Stimulated activated CD8-positive, alpha-beta memory T cell treated with anti-CD3 and anti-CD28 coated beads, Interleukin-7, amount 100 ng/mL, for 1 hour (primary cell): ENCODE data around the gene SLC9A9.

Experiments
- DNase-seq, 2 donors: peaks; one replicate each; pipeline ENCODE4 v3.0.0-alpha.2; 2020; ENCODE audit warnings: low read depth in 2 of 2

The SLC9A9 gene

GRCh38 chr3:143507735-143508580 lies 340.3 kb downstream of the SLC9A9 start:
- no peak for DNase-seq

- no peak for DNase-seq
Measured at GRCh38 chr3:143506190-143506589, 342.1 kb downstream of the SLC9A9 start.

- no peak for DNase-seq
Measured at GRCh38 chr3:143503325-143503885, 344.9 kb downstream of the SLC9A9 start.

- DNase-seq, result no peak
Measured at GRCh38 chr3:143502081-143502480, 346.2 kb downstream of the SLC9A9 start.

DNA sequence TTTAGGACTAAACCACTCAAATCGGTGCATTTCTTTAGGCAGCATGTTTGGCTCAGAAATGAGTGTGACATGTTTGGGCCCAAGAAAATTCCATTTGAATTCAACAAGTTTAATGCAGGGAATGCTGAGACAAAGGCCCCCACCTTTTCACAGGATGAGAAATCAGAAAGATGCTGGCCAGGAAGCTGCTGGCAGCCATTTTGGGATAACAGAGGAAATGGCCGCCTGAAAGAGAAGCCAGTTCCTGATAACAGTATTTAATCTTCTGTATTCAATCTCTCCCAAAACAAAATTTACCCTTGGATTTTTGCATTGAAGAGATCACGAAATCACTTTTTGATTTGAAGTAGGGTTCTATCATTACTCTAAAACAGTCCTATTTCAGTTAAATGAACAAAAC lies 350.9 kb downstream of the SLC9A9 start:
- DNase-seq, result no peak

DNA sequence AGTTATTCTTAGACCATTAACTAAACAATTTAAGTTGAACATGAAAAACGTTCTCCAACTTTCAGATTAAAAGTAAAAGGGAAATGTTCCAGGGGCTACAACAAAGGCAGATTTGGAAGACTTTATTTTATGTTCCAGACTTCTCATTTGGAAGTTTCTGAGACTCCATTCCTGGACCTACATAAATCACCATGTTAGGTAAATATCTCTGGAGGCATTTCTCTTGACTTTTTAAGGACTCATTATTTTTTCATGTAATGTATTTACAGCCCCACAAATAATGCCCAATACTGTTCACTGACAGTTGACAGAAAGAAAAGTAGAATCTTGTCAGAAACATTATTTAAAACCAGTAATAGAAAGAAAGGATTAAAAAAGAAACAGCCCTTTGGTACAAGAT lies 352.1 kb downstream of the SLC9A9 start:
- DNase-seq, result no peak

- DNase-seq, result no peak
Measured at GRCh38 chr3:143495527-143495926, 352.7 kb downstream of the SLC9A9 start.

GRCh38 chr3:143486611-143487010 lies 361.7 kb downstream of the SLC9A9 start:
- no peak for DNase-seq

- DNase-seq, result no peak
Measured at GRCh38 chr3:143484846-143485512, 363.3 kb downstream of the SLC9A9 start.

DNA sequence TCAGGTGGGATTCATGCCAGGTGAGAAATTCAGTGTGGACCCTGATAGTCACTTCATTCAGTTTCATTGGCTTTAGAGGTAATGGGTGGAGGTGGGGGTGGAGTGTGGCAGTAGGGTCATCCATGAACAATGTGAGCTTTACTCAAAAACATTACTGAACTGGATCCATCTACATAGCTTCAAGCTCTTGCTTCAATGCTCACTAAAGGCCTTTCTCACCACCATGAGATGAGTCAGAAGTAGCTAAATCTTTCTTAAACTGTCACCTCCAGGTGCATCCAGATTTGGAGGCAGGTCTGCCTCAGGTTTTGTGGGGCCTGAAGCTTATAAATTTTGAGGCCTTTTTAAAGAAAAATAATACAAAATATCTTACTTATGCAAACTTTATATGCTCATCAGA lies 365.1 kb downstream of the SLC9A9 start:
- no peak for DNase-seq

DNA sequence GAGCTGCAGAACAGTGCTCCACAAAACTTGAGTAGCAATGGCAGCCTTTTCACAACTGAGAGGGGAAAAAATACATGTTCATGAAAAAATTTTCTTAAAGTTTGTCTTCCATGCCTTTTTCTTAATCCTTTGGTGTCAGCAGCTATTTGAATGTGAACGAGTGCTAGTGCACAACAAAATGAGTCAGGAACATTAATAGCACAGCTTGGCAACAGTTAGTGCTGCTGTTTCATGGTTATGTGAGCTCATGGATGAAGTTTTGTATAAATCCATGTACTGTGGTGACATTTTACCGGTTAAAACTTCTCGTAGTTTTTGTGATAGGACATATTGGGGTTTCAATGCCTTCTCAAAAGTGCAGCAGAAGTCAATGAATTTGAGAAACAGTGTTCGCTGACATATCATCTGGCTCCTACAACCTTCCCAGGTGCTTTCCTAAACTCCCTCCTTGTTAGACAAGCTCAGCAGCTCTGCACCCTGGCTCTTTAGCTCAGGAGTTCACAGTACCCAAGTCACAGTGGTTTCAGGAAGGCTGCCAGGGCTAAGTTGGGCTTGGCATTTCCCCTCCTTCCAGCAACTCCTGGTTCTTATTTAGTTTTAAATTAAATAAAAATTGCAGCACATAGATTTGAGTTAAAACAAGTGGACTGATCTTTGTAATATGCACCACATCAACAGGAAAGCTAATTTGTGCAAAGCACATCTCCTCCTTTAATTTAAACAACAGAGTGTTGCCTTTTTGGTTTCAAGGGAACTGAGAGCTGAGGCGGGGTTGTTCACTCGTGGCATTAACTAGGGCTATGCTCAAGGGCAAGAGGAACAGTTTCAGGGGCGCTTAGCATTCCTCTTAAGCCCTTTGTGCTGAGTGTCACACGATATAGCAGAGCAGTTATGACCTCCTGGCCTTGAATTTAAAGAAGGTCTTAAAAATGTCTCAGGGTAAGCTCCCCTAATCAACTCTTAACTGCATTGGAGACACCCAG lies 365.9 kb downstream of the SLC9A9 start:
- DNase-seq, result no peak

DNA sequence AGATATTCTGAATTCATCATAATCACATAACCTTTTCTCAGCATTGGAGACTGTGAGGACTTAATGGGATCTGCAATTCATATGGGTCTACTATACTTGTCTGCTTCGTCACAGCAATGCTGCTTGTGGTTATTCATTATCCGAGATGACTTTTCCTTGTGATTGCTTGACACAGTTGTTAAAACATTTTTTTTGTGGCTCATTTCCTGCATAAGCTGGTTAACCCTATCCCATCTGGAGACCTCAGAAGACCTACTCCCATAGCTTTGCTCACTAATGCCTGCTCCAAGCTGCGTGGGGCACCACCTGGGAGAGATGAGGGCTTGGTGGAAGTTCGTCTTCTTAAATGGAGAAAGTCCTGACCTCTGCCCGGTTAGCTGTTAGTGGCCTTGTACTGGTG lies 367.9 kb downstream of the SLC9A9 start:
- DNase-seq, result no peak

DNA sequence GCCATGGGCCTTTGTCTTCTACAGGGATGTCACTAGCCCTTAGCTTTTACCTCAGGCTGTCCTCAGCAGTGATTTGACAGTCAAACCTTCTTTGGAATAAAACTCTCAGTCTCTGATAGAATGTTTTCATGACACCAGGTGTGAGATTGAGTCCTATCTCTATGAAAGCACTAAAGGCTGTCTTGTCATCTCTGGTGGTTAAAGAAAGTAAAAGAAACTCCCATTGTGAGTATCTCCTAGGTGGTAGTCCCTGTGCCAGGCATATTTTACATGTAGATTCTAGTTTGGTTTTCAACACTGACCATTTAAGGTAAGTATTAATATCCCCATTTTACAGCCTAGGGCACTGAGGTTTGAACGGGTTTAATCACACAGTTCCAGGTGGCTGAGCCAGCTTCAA lies 368.5 kb downstream of the SLC9A9 start:
- DNase-seq, result no peak

GRCh38 chr3:143478115-143478693 lies 370.1 kb downstream of the SLC9A9 start:
- DNase-seq, result no peak

- DNase-seq, result no peak
Measured at GRCh38 chr3:143476965-143477640, 371.2 kb downstream of the SLC9A9 start.

GRCh38 chr3:143475981-143476380 lies 372.3 kb downstream of the SLC9A9 start:
- DNase-seq, result no peak

DNA sequence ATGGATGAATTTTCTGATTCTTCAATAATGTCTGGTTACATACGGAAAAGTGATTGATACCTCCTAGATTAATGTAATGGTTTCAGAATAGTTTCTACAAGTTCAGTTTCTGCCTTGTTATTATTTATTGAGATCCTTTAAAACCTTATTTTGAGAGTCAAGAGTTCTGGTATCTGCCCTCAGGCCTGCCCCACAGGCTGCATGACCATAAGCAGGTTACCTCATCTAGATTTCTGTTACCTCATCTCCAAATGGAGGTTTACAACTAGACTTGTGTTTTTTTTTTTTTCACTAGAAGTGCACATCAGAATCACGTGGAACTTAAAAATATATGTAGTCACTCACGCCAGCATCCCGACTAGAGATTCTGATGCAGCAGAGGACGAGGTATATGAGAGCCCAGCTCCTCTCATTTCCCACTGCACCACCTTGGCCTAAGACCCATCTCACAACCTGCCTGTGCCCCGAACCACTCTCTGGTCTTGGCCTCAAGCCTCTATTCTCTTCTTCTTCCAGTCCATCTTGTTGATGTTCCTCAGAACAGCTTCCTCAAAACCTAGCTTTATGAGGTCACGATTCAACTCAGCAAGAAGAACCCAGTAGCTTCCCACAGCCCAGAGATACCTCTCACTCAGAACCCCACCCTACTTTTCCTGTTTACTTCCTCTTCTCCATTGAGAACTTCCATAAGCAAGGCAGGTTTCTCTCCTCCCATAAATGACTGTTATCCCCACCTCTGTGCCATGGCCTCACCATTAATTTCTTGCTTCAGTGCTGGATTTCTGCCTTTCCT lies 375.3 kb downstream of the SLC9A9 start:
- no peak for DNase-seq

GRCh38 chr3:143471705-143472104 lies 376.6 kb downstream of the SLC9A9 start:
- DNase-seq, result no peak

- DNase-seq, result no peak
Measured at GRCh38 chr3:143469159-143469558, 379.1 kb downstream of the SLC9A9 start.

- no peak for DNase-seq
Measured at GRCh38 chr3:143465666-143466065, 382.6 kb downstream of the SLC9A9 start.
